ENCODE data around the gene IL31RA.

The IL31RA gene

GRCh38 chr5:55897905-55898304 lies 46.7 kb downstream of the IL31RA start:
- no peak overlapping the region for H3K4me2 ChIP-seq (ENCODE audit: low read length)
- H3K27me3 ChIP-seq (ENCODE audit: control insufficient read depth, low read length): no peaks in the 10 kb centered on the region
- no peak overlapping the region for H3K4me3 ChIP-seq (ENCODE audit: low read length)
- no peak overlapping the region for H3K27ac ChIP-seq (ENCODE audit: low read depth, low read length)
- TF ChIP-seq EZH2phosphoT487 (IDR thresholded peaks at IDR 0.05; ENCODE audit: borderline replicate concordance, low read length) (no peak), CTCF (IDR thresholded peaks at IDR 0.05; ENCODE audit: low read depth, low read length, poor library complexity, severe bottlenecking) (no peak)
- H4K20me1 ChIP-seq (ENCODE audit: control insufficient read depth, insufficient read depth, low read depth, low read length): no peaks in the 10 kb centered on the region
- H3K4me1 ChIP-seq (ENCODE audit: control insufficient read depth, low read length): no peaks in the 10 kb centered on the region
- H3K79me2 ChIP-seq (ENCODE audit: control insufficient read depth, low read length): no peaks in the 10 kb centered on the region
- no peaks in the 10 kb centered on the region for H3K9me3 ChIP-seq (ENCODE audit: control insufficient read depth, insufficient read depth, low read length)
- no peaks in the 10 kb centered on the region for H3F3A ChIP-seq (ENCODE audit: control insufficient read depth, insufficient read depth)
- no peaks in the 10 kb centered on the region for H3K36me3 ChIP-seq (ENCODE audit: control insufficient read depth, low read length)
- no peaks in the 10 kb centered on the region for H3K9me2 ChIP-seq (replicated peaks; ENCODE audit: control insufficient read depth, low read length)

- Histone ChIP-seq H3K27ac (ENCODE audit: low read depth, low read length) (no peak overlapping the region), H3K4me2 (ENCODE audit: low read length) (no peak overlapping the region)
- TF ChIP-seq CTCF (IDR thresholded peaks at IDR 0.05; ENCODE audit: low read depth, low read length, poor library complexity, severe bottlenecking): no peak
- TF ChIP-seq EZH2phosphoT487 (IDR thresholded peaks at IDR 0.05; ENCODE audit: borderline replicate concordance, low read length): no peak
Measured at GRCh38 chr5:55899344-55899743, 48.2 kb downstream of the IL31RA start.

GRCh38 chr5:55900068-55900467 lies 48.9 kb downstream of the IL31RA start:
- Histone ChIP-seq H3K27me3 (ENCODE audit: control insufficient read depth, low read length) (no peaks in the 10 kb centered on the region), H3K4me3 (ENCODE audit: low read length) (no peak overlapping the region), H3F3A (ENCODE audit: control insufficient read depth, insufficient read depth) (no peaks in the 10 kb centered on the region), H4K20me1 (ENCODE audit: control insufficient read depth, insufficient read depth, low read depth, low read length) (no peaks in the 10 kb centered on the region), H3K4me2 (ENCODE audit: low read length) (no peak overlapping the region), H3K27ac (ENCODE audit: low read depth, low read length) (no peak overlapping the region), H3K79me2 (ENCODE audit: control insufficient read depth, low read length) (no peaks in the 10 kb centered on the region), H3K9me3 (ENCODE audit: control insufficient read depth, insufficient read depth, low read length) (no peaks in the 10 kb centered on the region), H3K9me2 (replicated peaks; ENCODE audit: control insufficient read depth, low read length) (no peaks in the 10 kb centered on the region), H3K36me3 (ENCODE audit: control insufficient read depth, low read length) (no peaks in the 10 kb centered on the region), H3K4me1 (ENCODE audit: control insufficient read depth, low read length) (no peaks in the 10 kb centered on the region)
- TF ChIP-seq CTCF (IDR thresholded peaks at IDR 0.05; ENCODE audit: low read depth, low read length, poor library complexity, severe bottlenecking) (no peak), EZH2phosphoT487 (IDR thresholded peaks at IDR 0.05; ENCODE audit: borderline replicate concordance, low read length) (no peak)

More at GRCh38 chr5:55899344-55899743, 48.2 kb downstream of the IL31RA start:
- H3K27me3 ChIP-seq (ENCODE audit: control insufficient read depth, low read length): no peaks in the 10 kb centered on the region
- no peaks in the 10 kb centered on the region for H4K20me1 ChIP-seq (ENCODE audit: control insufficient read depth, insufficient read depth, low read depth, low read length)
- no peaks in the 10 kb centered on the region for H3K9me2 ChIP-seq (replicated peaks; ENCODE audit: control insufficient read depth, low read length)
- no peak overlapping the region for H3K4me3 ChIP-seq (ENCODE audit: low read length)
- no peaks in the 10 kb centered on the region for H3K79me2 ChIP-seq (ENCODE audit: control insufficient read depth, low read length)
- H3K9me3 ChIP-seq (ENCODE audit: control insufficient read depth, insufficient read depth, low read length): no peaks in the 10 kb centered on the region
- H3K36me3 ChIP-seq (ENCODE audit: control insufficient read depth, low read length): no peaks in the 10 kb centered on the region
- H3K4me1 ChIP-seq (ENCODE audit: control insufficient read depth, low read length): no peaks in the 10 kb centered on the region
- no peaks in the 10 kb centered on the region for H3F3A ChIP-seq (ENCODE audit: control insufficient read depth, insufficient read depth)

GRCh38 chr5:55900776-55901175 lies 49.6 kb downstream of the IL31RA start:
- H3K9me3 ChIP-seq (ENCODE audit: control insufficient read depth, insufficient read depth, low read length): no peaks in the 10 kb centered on the region
- no peaks in the 10 kb centered on the region for H3K36me3 ChIP-seq (ENCODE audit: control insufficient read depth, low read length)
- no peaks in the 10 kb centered on the region for H3F3A ChIP-seq (ENCODE audit: control insufficient read depth, insufficient read depth)
- no peaks in the 10 kb centered on the region for H3K27me3 ChIP-seq (ENCODE audit: control insufficient read depth, low read length)
- H3K9me2 ChIP-seq (replicated peaks; ENCODE audit: control insufficient read depth, low read length): no peaks in the 10 kb centered on the region
- no peaks in the 10 kb centered on the region for H3K79me2 ChIP-seq (ENCODE audit: control insufficient read depth, low read length)
- H3K4me3 ChIP-seq (ENCODE audit: low read length): no peak overlapping the region
- no peak overlapping the region for H3K4me2 ChIP-seq (ENCODE audit: low read length)
- H3K4me1 ChIP-seq (ENCODE audit: control insufficient read depth, low read length): no peaks in the 10 kb centered on the region
- no peak overlapping the region for H3K27ac ChIP-seq (ENCODE audit: low read depth, low read length)
- no peaks in the 10 kb centered on the region for H4K20me1 ChIP-seq (ENCODE audit: control insufficient read depth, insufficient read depth, low read depth, low read length)
- TF ChIP-seq EZH2phosphoT487 (IDR thresholded peaks at IDR 0.05; ENCODE audit: borderline replicate concordance, low read length) (no peak), CTCF (IDR thresholded peaks at IDR 0.05; ENCODE audit: low read depth, low read length, poor library complexity, severe bottlenecking) (no peak)
